Measurements from ENCODE around the gene SOS1.
"Not testable (repeated sequence)": the region's sequence is repeated elsewhere in the genome, so short reads cannot be mapped to it uniquely, and the experiment has no call there.

GRCh38 chr2:38936516-38936915 is 184.3 kb downstream of the SOS1 start:
- not testable (repeated sequence) for TF ChIP-seq CTCF (IDR thresholded peaks at IDR 0.05; ENCODE audit: low read depth, low read length, missing input control); JUND (IDR thresholded peaks at IDR 0.05); YY1 (IDR thresholded peaks at IDR 0.05)
